Mesodermal cell (in vitro differentiated cells): Measurements from ENCODE around the gene CRYM.

ENCODE experiments used
- H3K27ac ChIP-seq: 2 replicates; pipeline ENCODE4 v1.7.0; 2013; ENCODE audit warnings: mild to moderate bottlenecking, low read depth, low read length, moderate library complexity; ENCODE audit not compliant: severe bottlenecking
- H3K36me3 ChIP-seq: 2 replicates; pipeline ENCODE4 v1.7.1; 2013; ENCODE audit warnings: mild to moderate bottlenecking, low read length, moderate library complexity; ENCODE audit not compliant: control insufficient read depth, insufficient read depth
- H3K4me1 ChIP-seq: one replicate; pipeline ENCODE4 v1.7.1; 2013; ENCODE audit warnings: mild to moderate bottlenecking, low read length; ENCODE audit not compliant: insufficient read depth, control insufficient read depth, poor library complexity, severe bottlenecking
- H3K4me3 ChIP-seq: 2 replicates; pipeline ENCODE4 v1.7.0; 2013; ENCODE audit warnings: low read length, control low read depth, mild to moderate bottlenecking; ENCODE audit not compliant: insufficient read depth, poor library complexity, severe bottlenecking; ENCODE audit errors: extremely low read depth
- H3K9me3 ChIP-seq: 2 replicates; pipeline ENCODE4 v1.7.1; 2013; ENCODE audit warnings: mild to moderate bottlenecking, low read length, moderate library complexity; ENCODE audit not compliant: control insufficient read depth
- WGBS, 2 experiments: methylation state at CpG; one replicate each; pipeline ENCODE4 v1.1.5; 2013; ENCODE audit warnings: missing lambda C conversion rate in 2 of 2; ENCODE audit not compliant: insufficient coverage in 2 of 2; 5-methylcytosine and 5-hydroxymethylcytosine counted together

The CRYM gene

DNA sequence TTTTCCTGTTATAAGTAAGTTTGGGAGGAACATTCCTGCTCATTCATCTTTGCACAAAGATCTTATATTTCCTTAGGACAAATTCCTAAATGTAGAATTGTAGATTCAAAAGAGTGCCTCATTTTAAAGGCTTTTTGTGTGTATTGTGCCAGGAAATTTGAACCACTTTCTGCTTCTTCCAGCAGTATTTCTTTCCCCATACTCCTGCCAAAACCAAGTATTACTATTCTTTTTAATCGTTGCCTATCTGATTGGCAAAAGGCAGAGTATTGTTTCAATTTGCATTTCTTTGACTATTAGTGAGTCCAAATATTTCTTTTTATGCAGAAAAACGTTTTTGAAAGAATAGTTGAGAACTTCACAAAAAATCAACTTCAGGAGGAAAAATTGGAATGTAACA is 35.3 kb downstream of the CRYM start:
- no peak overlapping the region for H3K27ac ChIP-seq
- H3K4me1 ChIP-seq = no peaks in the 10 kb centered on the region
- no CpG with 5 or more reads among the region's 2 CpGs for WGBS, 2 experiments
- no peaks in the 10 kb centered on the region for H3K36me3 ChIP-seq
- no peak overlapping the region for H3K4me3 ChIP-seq
- H3K9me3 ChIP-seq = no peaks in the 10 kb centered on the region

DNA sequence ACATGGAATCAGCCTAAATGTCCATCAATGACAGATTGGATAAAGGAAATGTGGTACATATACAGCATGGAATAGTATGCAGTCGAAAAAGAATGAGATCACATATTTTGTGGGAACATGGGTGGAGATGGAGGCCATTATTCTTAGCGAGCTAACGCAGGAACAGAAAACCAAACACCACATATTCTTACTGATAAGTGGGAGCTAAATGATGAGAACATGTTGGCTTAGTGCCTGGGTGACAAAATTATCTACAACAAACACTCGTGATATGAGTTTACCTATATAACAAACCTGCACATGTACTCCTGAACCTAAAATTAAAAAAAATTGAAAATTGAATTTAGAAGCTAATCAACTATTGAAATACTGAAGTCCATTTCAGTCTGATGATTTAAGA is 38.4 kb downstream of the CRYM start:
- Histone ChIP-seq H3K9me3 (no peaks in the 10 kb centered on the region), H3K36me3 (no peaks in the 10 kb centered on the region), H3K4me1 (no peaks in the 10 kb centered on the region), H3K4me3 (no peak overlapping the region), H3K27ac (no peak overlapping the region)
- WGBS, 2 experiments = 100% methylated on average over 1 of the region's 4 CpGs; no CpG with 5 or more reads in 1 of the 2 experiments

DNA sequence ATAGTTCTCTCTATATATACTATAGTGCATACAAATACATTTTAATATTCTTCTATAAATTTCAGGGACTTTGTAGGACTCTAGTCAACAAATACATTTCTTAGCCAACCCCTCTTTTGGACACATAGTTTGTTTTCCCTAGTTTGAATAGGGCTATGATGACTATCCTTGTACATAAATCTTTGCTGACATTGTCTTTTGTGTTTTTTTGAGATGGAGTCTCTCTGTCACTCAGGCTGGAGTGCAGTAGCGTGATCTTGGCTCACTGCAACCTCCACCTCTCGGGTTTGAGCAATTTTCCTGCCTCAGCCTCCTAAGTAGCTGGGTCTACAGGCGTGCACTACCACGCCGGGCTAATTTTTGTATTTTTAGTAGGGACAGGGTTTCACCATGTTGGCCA is 41.3 kb downstream of the CRYM start:
- Histone ChIP-seq H3K36me3 (no peaks in the 10 kb centered on the region), H3K4me3 (no peak overlapping the region), H3K4me1 (no peaks in the 10 kb centered on the region), H3K27ac (no peak overlapping the region), H3K9me3 (no peaks in the 10 kb centered on the region)
- 66 to 75% methylated on average over 2 to 3 of the region's 5 CpGs for WGBS, 2 experiments

DNA sequence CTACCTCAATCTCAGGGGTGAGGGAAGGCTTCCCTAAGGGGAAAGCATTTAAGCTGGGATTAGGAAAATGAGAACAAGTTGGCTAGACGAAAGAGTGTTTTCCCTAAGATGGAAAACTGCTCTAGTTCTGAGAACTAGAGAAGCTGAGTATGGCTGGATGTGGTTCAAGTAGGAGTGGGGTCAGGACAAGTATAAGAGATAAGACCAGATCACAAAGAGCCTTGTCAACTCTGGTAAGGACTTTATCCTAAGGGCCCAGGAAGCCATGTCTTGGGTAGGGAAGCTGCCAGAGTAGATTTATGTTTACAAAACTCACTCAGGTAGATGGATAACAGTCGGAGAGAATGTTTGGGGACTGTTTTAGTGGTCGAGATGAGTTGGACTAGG is 42.9 kb downstream of the CRYM start:
- Histone ChIP-seq H3K4me1 (no peaks in the 10 kb centered on the region), H3K27ac (no peak overlapping the region), H3K4me3 (no peak overlapping the region), H3K36me3 (no peaks in the 10 kb centered on the region), H3K9me3 (no peaks in the 10 kb centered on the region)
- 71 to 86% methylated on average over 3 of the region's 3 CpGs for WGBS, 2 experiments

DNA sequence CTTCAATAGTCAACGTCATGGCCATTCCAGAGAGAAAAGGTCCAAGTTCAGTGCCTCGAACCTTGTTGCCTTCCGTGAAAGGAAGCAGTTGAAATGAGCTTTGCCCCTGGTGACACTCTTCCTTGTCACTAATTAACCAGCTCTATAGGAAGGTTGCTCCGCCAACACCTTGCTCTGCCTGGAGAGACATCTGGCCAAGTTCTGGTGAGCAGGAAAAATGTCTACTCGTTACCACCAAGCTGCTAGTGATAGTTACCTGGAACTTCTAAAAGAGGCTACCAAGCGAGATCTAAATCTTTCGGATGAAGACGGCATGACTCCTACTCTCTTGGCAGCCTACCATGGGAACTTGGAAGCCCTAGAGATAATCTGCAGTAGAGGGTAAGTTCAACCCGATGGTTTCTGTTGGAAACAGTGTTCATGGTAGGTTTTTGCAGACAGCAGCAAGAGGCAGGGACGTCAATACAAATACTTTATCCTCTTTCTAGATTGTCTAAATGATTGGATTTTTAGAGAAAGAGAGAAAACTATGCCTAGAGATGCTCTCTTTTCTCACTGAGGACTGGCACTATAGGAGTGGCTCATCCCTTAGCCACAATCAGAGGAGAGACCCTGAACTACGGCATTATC is 44.5 kb downstream of the CRYM start, which contains the start of gene ANKS4B:
Gene ANKS4B (plus strand): TSS at position 179 of the 630 bp plus-strand sequence. CDS start 39 bp downstream, at position 218.
- no peak within 1 kb of the TSS for H3K4me3 ChIP-seq
- no peaks in the 10 kb centered on the region for H3K4me1 ChIP-seq
- WGBS, 2 experiments = 91 to 92% methylated on average over 7 to 8 of the region's 11 CpGs
- H3K36me3 ChIP-seq = no peaks in the 10 kb centered on the region
- H3K9me3 ChIP-seq = no peaks in the 10 kb centered on the region
- H3K27ac ChIP-seq = no peak within 1 kb of the TSS

DNA sequence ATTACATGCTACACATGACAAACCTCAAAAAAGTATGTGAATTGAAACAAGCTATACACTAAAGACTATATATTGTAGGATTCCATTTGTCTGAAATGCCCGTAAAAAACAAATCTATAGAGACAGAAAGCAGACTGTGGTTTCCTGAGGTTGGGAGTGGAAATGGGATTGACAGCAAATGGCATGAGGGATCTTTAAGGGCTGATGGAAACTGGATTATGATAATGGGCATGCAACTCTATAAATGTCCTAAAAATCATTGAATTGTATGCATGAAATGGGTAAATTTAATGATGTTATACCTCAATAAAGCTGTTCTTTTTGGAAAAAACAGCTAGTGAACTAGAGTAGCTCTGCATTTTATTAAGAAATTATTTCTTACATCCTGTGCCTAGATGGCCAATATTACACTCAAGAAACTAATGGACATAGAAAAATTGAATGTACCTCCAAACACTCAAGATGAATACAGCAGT is 45.0 kb downstream of the CRYM start:
- Histone ChIP-seq H3K27ac (no peak overlapping the region), H3K4me3 (no peak overlapping the region), H3K4me1 (no peaks in the 10 kb centered on the region), H3K36me3 (no peaks in the 10 kb centered on the region), H3K9me3 (no peaks in the 10 kb centered on the region)
- WGBS, 2 experiments = 100% methylated on average over 1 of the region's 1 CpG; no CpG with 5 or more reads in 1 of the 2 experiments

DNA sequence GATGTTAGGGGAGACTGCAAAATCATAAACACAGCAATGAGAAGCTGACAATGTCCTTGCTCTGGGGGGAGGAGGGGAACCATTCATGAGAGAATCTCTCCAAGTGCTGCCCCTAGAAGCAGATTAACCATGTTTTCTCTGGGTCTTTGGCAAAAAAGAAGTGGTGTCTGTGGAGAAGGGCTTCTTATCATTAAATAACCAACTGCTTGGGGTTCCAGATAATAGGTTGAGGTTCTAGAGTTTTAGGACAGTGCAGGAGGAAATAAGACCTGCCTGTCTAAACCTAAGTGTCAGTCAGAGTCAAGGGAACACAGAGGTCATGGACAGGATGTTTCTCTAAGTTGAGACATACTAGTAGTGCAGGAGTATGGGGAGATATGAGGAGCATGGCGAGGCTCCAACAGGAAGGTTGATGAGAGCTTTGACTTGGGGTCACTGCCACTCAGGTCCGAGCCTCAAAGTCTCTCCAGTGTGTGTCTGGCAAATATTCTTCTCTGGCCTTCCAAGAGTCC is 49.7 kb downstream of the CRYM start:
- Histone ChIP-seq H3K4me3 (no peak overlapping the region), H3K27ac (no peak overlapping the region), H3K4me1 (no peaks in the 10 kb centered on the region)

DNA sequence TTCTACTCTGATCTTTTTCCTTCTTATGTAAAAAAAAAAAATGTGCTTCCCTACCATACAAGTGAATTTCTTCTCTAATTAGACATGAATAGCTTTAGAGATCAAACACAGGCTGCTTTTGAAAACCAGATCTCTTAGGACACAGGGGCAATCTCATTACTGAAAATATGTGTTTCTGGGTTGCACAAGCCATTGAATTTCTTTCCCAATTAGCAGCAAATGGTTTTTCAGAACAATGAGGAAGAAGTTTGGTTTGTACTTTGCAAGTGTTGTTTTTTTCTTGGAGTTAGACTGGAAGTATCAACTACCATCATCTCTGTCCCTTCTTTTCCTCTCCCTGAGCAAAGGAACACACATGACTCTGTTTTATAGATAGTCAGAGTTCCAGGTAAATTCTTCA is 50.2 kb downstream of the CRYM start:
- Histone ChIP-seq H3K4me3 (no peak overlapping the region), H3K36me3 (no peaks in the 10 kb centered on the region), H3K27ac (no peak overlapping the region), H3K4me1 (no peaks in the 10 kb centered on the region), H3K9me3 (no peaks in the 10 kb centered on the region)

More for the DNA sequence above, 49.7 kb downstream of the CRYM start:
- Histone ChIP-seq H3K9me3 (no peaks in the 10 kb centered on the region), H3K36me3 (no peaks in the 10 kb centered on the region)
- 85 to 94% methylated on average over 2 of the region's 2 CpGs for WGBS, 2 experiments

DNA sequence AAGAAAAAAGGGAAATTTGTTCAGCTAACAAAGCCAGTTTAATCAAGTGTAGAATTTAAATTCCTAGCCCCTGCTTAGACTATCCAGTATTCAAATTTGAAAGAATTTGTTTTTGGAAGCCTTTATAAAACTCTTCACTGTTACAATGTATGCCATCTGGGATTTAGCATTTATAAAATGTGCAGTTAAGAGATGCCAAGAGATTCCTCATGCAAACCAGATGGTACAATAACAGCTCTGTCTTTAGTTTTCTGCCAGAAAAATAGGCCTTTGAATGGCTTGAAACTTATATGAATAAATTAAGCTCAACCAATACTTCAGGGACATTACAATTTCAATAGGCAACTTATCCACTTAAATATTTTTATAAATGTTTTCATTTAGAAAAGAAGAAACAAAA is 51.3 kb downstream of the CRYM start:
- no peaks in the 10 kb centered on the region for H3K4me1 ChIP-seq
- no peak overlapping the region for H3K27ac ChIP-seq

DNA sequence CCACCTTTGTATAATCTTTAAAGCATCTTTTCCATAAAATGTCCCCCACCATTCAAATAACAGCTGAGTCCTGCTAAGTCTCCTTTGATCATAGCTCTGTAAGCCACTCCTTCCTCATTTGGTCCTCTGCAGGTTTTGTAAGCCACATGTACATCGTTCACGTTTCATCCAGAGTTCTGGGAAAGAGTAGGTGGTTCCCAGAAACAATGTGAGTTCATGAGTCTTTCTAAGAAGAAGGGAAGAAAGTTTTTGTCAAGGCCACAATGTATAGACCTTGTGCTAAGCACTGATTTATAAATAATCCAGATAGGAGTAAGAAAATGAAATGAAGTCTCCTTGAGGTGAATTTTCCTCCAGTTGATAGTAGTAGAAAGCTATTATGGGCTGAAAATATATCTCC is 53.3 kb downstream of the CRYM start:
- H3K4me1 ChIP-seq = no peaks in the 10 kb centered on the region
- no peaks in the 10 kb centered on the region for H3K36me3 ChIP-seq
- H3K4me3 ChIP-seq = no peak overlapping the region
- H3K27ac ChIP-seq = no peak overlapping the region
- no peaks in the 10 kb centered on the region for H3K9me3 ChIP-seq
- WGBS, 2 experiments = 90 to 100% methylated on average over 2 of the region's 2 CpGs

More for the DNA sequence above, 51.3 kb downstream of the CRYM start:
- Histone ChIP-seq H3K9me3 (no peaks in the 10 kb centered on the region), H3K4me3 (no peak overlapping the region), H3K36me3 (no peaks in the 10 kb centered on the region)

DNA sequence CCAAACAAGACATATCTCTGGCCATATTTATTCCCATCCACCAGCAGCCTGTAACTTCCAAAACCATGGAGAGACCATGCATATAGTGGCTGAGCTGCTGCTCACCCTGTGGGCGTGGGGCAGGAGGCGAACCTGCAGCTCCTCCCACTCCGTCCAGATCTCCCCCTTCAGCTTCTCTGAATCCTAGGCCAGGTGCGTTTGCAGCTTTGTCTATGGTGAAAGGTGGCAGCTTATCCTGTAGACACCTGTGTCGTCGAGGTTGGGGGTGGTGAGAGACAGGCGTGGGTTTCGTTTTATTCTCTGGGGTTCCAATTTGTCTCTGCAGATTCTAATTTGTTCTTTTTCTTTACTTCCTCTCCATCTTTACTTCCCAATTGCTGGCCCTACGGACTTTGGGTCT is 54.3 kb downstream of the CRYM start:
- Histone ChIP-seq H3K36me3 (no peaks in the 10 kb centered on the region), H3K4me1 (no peaks in the 10 kb centered on the region), H3K27ac (no peak overlapping the region), H3K4me3 (no peak overlapping the region), H3K9me3 (no peaks in the 10 kb centered on the region)
- WGBS, 2 experiments = 83 to 89% methylated on average over 5 to 8 of the region's 9 CpGs
